Endodermal cell (in vitro differentiated cells): ENCODE measurements around the gene ACOX1. TPM values are rescaled to one million over a fixed set of nuclear protein-coding genes. Genes with fewer than 3 reads are reported as not detected.

Source experiments
- DNase-seq: peaks from one replicate; pipeline ENCODE4 v3.0.0-alpha.2; 2017
- H3K27ac ChIP-seq: 2 replicates; pipeline ENCODE4 v1.5.1; 2013; ENCODE audit warnings: mild to moderate bottlenecking, low read depth, low read length, moderate library complexity
- H3K27me3 ChIP-seq: 2 replicates; pipeline ENCODE4 v1.6.1; 2013; ENCODE audit warnings: mild to moderate bottlenecking, low read length, moderate library complexity; ENCODE audit not compliant: insufficient read depth, control insufficient read depth, poor library complexity, severe bottlenecking
- H3K36me3 ChIP-seq: 2 replicates; pipeline ENCODE4 v1.7.0; 2013; ENCODE audit warnings: mild to moderate bottlenecking, low read length, moderate library complexity; ENCODE audit not compliant: control insufficient read depth, insufficient read depth
- H3K4me1 ChIP-seq: one replicate; pipeline ENCODE4 v1.7.0; 2013; ENCODE audit warnings: low read length; ENCODE audit not compliant: control insufficient read depth, insufficient read depth
- H3K4me3 ChIP-seq: 2 replicates; pipeline ENCODE4 v1.5.1; 2013; ENCODE audit warnings: mild to moderate bottlenecking, low read length, moderate library complexity
- H3K9ac ChIP-seq: 2 replicates; pipeline ENCODE4 v1.6.1; 2013; ENCODE audit warnings: mild to moderate bottlenecking, low read length, moderate library complexity; ENCODE audit not compliant: poor library complexity, severe bottlenecking; ENCODE audit errors: extremely low read depth
- H3K9me3 ChIP-seq: 2 replicates; pipeline ENCODE4 v1.6.1; 2013; ENCODE audit warnings: mild to moderate bottlenecking, low read length, moderate library complexity; ENCODE audit not compliant: control insufficient read depth
- H3K27ac Mint-ChIP-seq: 2 replicates; pipeline ENCODE4 v1.8.0; 2020; ENCODE audit warnings: mixed read lengths
- H3K27me3 Mint-ChIP-seq: 2 replicates; pipeline ENCODE4 v1.8.0; 2021; ENCODE audit warnings: mild to moderate bottlenecking, mixed read lengths; ENCODE audit not compliant: insufficient read depth
- H3K36me3 Mint-ChIP-seq: 2 replicates; pipeline ENCODE4 v1.8.0; 2020; ENCODE audit warnings: low read depth, mixed read lengths
- H3K4me1 Mint-ChIP-seq: 2 replicates; pipeline ENCODE4 v1.8.0; 2020; ENCODE audit warnings: mixed read lengths
- H3K4me3 Mint-ChIP-seq: 2 replicates; pipeline ENCODE4 v1.8.0; 2020; ENCODE audit warnings: mild to moderate bottlenecking, moderate library complexity, mixed read lengths
- H3K9me3 Mint-ChIP-seq: 2 replicates; pipeline ENCODE4 v1.8.0; 2020; ENCODE audit warnings: mild to moderate bottlenecking, mixed read lengths
- CTCF ChIP-seq: fragments of 200-600 bp; sonication (generic); conservative IDR thresholded peaks from 2 replicates; pipeline ENCODE4 v1.5.0; 2021; ENCODE audit warnings: antibody characterized with exemption, mild to moderate bottlenecking
- WGBS, 2 experiments: methylation state at CpG; one replicate each; pipeline versions ENCODE4 v1.1.5 to v1.1.7; 2013; ENCODE audit warnings: missing lambda C conversion rate in 2 of 2, mixed read lengths in 1 of 2; ENCODE audit not compliant: insufficient coverage in 1 of 2, insufficient read length in 1 of 2; 5-methylcytosine and 5-hydroxymethylcytosine counted together
- total RNA-seq, 2 donors: library from RNA; stranded (reverse); fragmentation: NEBNext Ultra II Directional in 1 of 2; extraction: Animal tissue kit (Norgen Biotek cat#: 25700) in 1 of 2; gene quantifications; 2 replicates in 1 of 2; 3 replicates in 1 of 2; pipeline ENCODE4 v1.2.1, GENCODE V29; 2021

ACOX1 gene
- total RNA-seq, 2 donors from 2014 or later = 28.6 to 37.1 TPM

- no peak for TF ChIP-seq CTCF
- Histone ChIP-seq H3K9me3 (no peaks in the 10 kb centered on the region), H3K9ac (no peak overlapping the region), H3K4me1 (no peaks in the 10 kb centered on the region), H3K36me3 (no peaks in the 10 kb centered on the region), H3K27me3 (no peaks in the 10 kb centered on the region), H3K27ac (no peak overlapping the region), H3K4me3 (no peak overlapping the region)
- H3K27ac Mint-ChIP-seq = no peak overlapping the region
- H3K4me3 Mint-ChIP-seq = no peak overlapping the region
- H3K27me3 Mint-ChIP-seq = peaks cover 6% of the 10 kb centered on the region
- DNase-seq = no peak
- H3K9me3 Mint-ChIP-seq = no peaks in the 10 kb centered on the region
- no peaks in the 10 kb centered on the region for H3K36me3 Mint-ChIP-seq
- 85 to 94% methylated on average over 2 to 5 of the region's 5 CpGs for WGBS, 2 experiments
- H3K4me1 Mint-ChIP-seq = peaks cover 5% of the 10 kb centered on the region
Observed at GRCh38 chr17:76011951-76012350, 33.0 kb upstream of the ACOX1 start.

- no peak for TF ChIP-seq CTCF
- Mint-ChIP-seq H3K4me3 (no peak overlapping the region), H3K27me3 (peaks cover 2% of the 10 kb centered on the region), H3K4me1 (peaks cover 5% of the 10 kb centered on the region), H3K36me3 (peaks cover 5% of the 10 kb centered on the region), H3K9me3 (no peaks in the 10 kb centered on the region), H3K27ac (no peak overlapping the region)
- DNase-seq = no peak
- H3K27ac ChIP-seq = no peak overlapping the region
- H3K4me1 ChIP-seq = no peaks in the 10 kb centered on the region
- H3K4me3 ChIP-seq = no peak overlapping the region
- 88 to 94% methylated on average over 8 to 21 of the region's 21 CpGs for WGBS, 2 experiments
- H3K9ac ChIP-seq = no peak overlapping the region
- H3K36me3 ChIP-seq = peaks cover 8% of the 10 kb centered on the region
- H3K27me3 ChIP-seq = no peaks in the 10 kb centered on the region
- H3K9me3 ChIP-seq = no peaks in the 10 kb centered on the region
Observed at GRCh38 chr17:76009969-76010661, 31.1 kb upstream of the ACOX1 start.

GRCh38 chr17:76009447-76009846 is 30.5 kb upstream of the ACOX1 start:
- TF ChIP-seq CTCF = no peak
- no peak overlapping the region for H3K9ac ChIP-seq
- H3K27me3 Mint-ChIP-seq = peaks cover 2% of the 10 kb centered on the region
- H3K4me1 Mint-ChIP-seq = peaks cover 5% of the 10 kb centered on the region
- H3K9me3 ChIP-seq = no peaks in the 10 kb centered on the region
- no peak overlapping the region for H3K4me3 Mint-ChIP-seq
- no peaks in the 10 kb centered on the region for H3K9me3 Mint-ChIP-seq
- H3K4me3 ChIP-seq = no peak overlapping the region
- no peak overlapping the region for H3K27ac ChIP-seq
- no peak for DNase-seq
- H3K27ac Mint-ChIP-seq = no peak overlapping the region
- no peaks in the 10 kb centered on the region for H3K27me3 ChIP-seq
- peaks cover 7% of the 10 kb centered on the region for H3K36me3 Mint-ChIP-seq
- no peaks in the 10 kb centered on the region for H3K4me1 ChIP-seq
- peaks cover 8% of the 10 kb centered on the region for H3K36me3 ChIP-seq
- WGBS, 2 experiments = 91 to 96% methylated on average over 18 to 20 of the region's 20 CpGs
